Retinal pigment epithelial cell (primary cell): ENCODE data around the gene ERC1.

Experiments
- DNase-seq: peaks from one replicate; pipeline ENCODE4 v3.0.0-alpha.2; 2010; ENCODE audit warnings: low read depth
- H3K4me3 ChIP-seq: 2 replicates; pipeline ENCODE4 v1.5.1; 2011; ENCODE audit warnings: mild to moderate bottlenecking, low read length, control low read depth, moderate library complexity
- TF ChIP-seq, protein P1 (sequence below): conservative IDR thresholded peaks from 2 replicates; pipeline ENCODE4 v1.5.1; 2011; ENCODE audit warnings: low read depth, low read length, control low read depth, inconsistent platforms

Gene ERC1

GRCh38 chr12:1532375-1533165 is 541.5 kb downstream of the ERC1 start:
- no peak overlapping the region for H3K4me3 ChIP-seq
- TF ChIP-seq, protein P1, sequence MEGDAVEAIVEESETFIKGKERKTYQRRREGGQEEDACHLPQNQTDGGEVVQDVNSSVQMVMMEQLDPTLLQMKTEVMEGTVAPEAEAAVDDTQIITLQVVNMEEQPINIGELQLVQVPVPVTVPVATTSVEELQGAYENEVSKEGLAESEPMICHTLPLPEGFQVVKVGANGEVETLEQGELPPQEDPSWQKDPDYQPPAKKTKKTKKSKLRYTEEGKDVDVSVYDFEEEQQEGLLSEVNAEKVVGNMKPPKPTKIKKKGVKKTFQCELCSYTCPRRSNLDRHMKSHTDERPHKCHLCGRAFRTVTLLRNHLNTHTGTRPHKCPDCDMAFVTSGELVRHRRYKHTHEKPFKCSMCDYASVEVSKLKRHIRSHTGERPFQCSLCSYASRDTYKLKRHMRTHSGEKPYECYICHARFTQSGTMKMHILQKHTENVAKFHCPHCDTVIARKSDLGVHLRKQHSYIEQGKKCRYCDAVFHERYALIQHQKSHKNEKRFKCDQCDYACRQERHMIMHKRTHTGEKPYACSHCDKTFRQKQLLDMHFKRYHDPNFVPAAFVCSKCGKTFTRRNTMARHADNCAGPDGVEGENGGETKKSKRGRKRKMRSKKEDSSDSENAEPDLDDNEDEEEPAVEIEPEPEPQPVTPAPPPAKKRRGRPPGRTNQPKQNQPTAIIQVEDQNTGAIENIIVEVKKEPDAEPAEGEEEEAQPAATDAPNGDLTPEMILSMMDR = no peak
- DNase-seq = no peak

DNA sequence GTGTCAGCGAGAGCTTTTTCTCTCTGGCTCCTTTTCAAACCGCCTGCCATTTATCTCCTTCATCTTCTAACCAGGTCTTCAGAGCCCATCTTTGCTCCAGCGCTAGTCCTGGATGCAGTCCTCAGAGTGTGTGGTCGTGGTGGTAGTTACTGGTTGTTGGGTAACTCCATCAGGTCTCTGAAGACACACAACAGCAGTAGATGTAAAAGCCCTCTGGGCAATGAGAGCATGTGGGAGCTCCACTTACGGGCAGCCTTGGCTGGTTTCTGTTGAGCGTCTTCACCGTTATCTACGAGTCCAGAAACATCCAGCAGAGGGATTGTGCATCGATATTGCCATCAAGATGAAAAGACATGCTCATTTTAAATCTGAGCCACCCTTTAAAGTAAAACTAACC is 542.2 kb downstream of the ERC1 start:
- TF ChIP-seq, protein P1 = no peak
- DNase-seq = no peak
- no peak overlapping the region for H3K4me3 ChIP-seq

- TF ChIP-seq, protein P1 = no peak
- DNase-seq = no peak
- H3K4me3 ChIP-seq = no peak overlapping the region
Measured at GRCh38 chr12:1533602-1534304, 542.7 kb downstream of the ERC1 start.

GRCh38 chr12:1534748-1535147 is 543.7 kb downstream of the ERC1 start:
- no peak overlapping the region for H3K4me3 ChIP-seq
- TF ChIP-seq, protein P1 = no peak
- DNase-seq = no peak

GRCh38 chr12:1536817-1537216 is 545.8 kb downstream of the ERC1 start:
- DNase-seq = no peak
- TF ChIP-seq, protein P1 = no peak
- H3K4me3 ChIP-seq = no peak overlapping the region

- TF ChIP-seq, protein P1 = no peak
- H3K4me3 ChIP-seq = no peak overlapping the region
- DNase-seq = no peak
Measured at GRCh38 chr12:1539135-1539534, 548.1 kb downstream of the ERC1 start.

GRCh38 chr12:1540690-1541089 is 549.7 kb downstream of the ERC1 start:
- TF ChIP-seq, protein P1 = no peak

More at GRCh38 chr12:1540690-1541089, 549.7 kb downstream of the ERC1 start:
- no peak overlapping the region for H3K4me3 ChIP-seq
- DNase-seq = no peak
